ENCODE results near the gene SUCLG2.

Gene SUCLG2

DNA sequence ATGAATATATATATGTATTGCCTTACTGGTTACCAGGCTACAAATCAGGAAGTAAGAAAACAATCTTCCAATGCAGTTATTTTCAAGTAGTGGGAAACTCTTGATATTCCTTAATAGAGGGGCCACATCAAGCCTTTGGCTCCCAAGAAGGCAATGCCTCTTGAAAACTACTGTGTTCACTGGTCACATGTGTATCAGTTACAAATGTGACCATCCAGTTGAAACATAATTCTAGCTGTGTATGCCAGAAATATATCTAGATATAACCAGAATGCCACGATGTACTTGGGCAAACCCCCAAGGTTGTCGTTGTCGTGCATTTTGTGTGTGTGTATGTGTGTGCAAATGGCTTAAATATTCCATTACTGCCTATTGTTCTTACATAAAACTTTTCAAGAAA lies 200.8 kb downstream of the SUCLG2 start:
- TF ChIP-seq, protein P1, sequence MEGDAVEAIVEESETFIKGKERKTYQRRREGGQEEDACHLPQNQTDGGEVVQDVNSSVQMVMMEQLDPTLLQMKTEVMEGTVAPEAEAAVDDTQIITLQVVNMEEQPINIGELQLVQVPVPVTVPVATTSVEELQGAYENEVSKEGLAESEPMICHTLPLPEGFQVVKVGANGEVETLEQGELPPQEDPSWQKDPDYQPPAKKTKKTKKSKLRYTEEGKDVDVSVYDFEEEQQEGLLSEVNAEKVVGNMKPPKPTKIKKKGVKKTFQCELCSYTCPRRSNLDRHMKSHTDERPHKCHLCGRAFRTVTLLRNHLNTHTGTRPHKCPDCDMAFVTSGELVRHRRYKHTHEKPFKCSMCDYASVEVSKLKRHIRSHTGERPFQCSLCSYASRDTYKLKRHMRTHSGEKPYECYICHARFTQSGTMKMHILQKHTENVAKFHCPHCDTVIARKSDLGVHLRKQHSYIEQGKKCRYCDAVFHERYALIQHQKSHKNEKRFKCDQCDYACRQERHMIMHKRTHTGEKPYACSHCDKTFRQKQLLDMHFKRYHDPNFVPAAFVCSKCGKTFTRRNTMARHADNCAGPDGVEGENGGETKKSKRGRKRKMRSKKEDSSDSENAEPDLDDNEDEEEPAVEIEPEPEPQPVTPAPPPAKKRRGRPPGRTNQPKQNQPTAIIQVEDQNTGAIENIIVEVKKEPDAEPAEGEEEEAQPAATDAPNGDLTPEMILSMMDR (IDR thresholded peaks at IDR 0.05; ENCODE audit: insufficient read depth, low read depth, low read length, missing control alignments): no peak

DNA sequence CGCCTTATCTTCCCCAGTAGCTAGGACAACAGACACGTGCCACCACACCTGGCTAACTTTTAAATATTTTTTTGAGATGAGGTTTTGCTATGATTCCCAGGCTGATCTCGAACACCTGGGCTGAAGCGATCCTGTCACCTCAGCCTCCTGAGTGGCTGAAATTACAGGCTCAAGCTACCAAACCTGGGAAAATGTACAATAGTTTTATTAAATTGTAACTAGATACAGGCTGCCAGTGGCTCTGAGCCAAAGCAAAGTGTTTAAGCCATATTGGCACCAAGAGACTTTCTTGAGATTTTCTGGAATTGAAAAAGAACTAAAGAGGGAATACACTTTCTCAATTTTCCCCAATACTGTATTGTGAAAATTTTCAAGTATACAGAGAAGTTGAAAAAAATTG lies 204.3 kb downstream of the SUCLG2 start:
- TF ChIP-seq, protein P1 (IDR thresholded peaks at IDR 0.05; ENCODE audit: insufficient read depth, low read depth, low read length, missing control alignments): no peak
- no peak overlapping the region for H3K4me3 ChIP-seq (ENCODE audit: low read depth, low read length)

More for the DNA sequence above, 200.8 kb downstream of the SUCLG2 start:
- H3K4me3 ChIP-seq (ENCODE audit: low read depth, low read length): no peak overlapping the region
- DNase-seq (ENCODE audit: low read depth): no peak

DNA sequence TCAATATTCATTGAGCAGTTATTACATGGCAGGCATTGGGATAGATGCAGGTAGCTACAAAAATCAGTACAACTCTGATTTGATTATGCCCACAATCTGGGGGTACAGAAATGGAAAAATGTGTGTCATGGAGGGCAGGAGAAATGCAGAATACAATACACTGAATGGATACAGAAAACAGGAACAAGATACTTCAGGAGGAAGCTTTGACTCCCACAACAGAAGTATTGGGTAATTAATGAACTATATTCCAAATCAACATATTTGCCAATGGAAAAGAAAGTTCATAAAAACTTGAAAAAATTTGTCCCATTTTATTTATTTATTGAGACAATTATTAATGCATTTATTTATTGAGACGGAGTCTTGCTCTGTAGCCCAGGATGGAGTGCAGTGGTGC lies 207.0 kb downstream of the SUCLG2 start:
- TF ChIP-seq, protein P1 (IDR thresholded peaks at IDR 0.05; ENCODE audit: insufficient read depth, low read depth, low read length, missing control alignments): no peak
- DNase-seq (ENCODE audit: low read depth): no peak
- no peak overlapping the region for H3K4me3 ChIP-seq (ENCODE audit: low read depth, low read length)

More for the DNA sequence above, 204.3 kb downstream of the SUCLG2 start:
- no peak for DNase-seq (ENCODE audit: low read depth)

DNA sequence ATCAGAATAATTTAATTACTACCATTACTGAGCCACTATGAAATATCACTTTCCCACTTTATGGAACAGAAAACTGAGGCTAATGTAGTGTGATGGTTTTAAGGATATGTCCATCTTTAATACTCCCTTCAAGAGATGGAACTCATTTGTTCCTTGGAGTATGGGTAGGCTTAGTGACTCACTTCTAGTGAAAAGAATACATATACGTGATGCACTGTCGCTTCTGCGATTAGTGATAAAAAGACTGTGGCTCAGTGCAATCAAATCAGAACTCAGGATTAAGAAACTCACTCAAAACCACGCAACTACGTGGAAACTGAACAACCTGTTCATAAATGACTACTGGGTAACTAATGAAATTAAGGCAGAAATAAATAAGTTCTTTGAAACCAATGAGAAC lies 216.6 kb downstream of the SUCLG2 start:
- H3K4me3 ChIP-seq (ENCODE audit: low read depth, low read length): no peak overlapping the region
- no peak for DNase-seq (ENCODE audit: low read depth)
- TF ChIP-seq, protein P1 (IDR thresholded peaks at IDR 0.05; ENCODE audit: insufficient read depth, low read depth, low read length, missing control alignments): no peak

DNA sequence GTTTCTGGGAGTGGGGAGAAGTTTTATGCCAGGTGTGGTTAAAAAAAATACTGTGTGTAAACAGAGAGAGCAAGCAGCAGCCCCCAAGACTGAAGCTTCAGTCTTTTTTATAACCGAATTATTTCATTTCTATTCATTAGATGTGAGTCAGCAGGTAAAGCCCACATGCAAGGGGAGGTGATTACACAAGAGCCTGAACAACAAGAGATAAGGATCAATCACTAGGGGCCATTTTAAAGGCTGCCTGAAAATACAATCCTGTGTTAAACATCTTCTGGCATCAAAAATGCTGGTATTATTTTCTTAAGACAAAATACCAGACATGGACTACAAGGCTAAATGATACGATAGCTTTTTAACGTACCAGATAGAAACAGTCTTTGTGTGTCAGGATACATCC lies 217.3 kb downstream of the SUCLG2 start:
- H3K4me3 ChIP-seq (ENCODE audit: low read depth, low read length): no peak overlapping the region
- TF ChIP-seq, protein P1 (IDR thresholded peaks at IDR 0.05; ENCODE audit: insufficient read depth, low read depth, low read length, missing control alignments): no peak
- DNase-seq (ENCODE audit: low read depth): no peak

DNA sequence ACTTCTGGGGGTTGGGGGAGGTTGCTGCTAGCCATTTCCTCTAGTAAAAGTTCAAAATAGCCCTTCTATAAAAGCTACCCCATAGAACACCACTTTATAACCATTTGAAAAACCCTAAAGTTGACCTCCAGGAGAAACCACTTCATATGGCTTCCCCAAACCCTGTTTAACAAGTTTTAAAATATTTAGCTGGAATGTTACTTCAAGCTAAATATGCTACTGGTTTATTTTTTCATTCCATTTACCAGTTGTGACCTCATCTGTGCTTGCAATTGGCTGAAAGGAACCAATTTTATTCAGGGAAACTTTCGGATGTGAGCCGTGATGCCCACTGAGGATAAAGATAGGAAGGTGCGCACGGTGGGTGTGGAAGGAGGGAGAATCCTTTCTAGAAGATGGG lies 221.3 kb downstream of the SUCLG2 start:
- no peak overlapping the region for H3K4me3 ChIP-seq (ENCODE audit: low read depth, low read length)
- no peak for DNase-seq (ENCODE audit: low read depth)
- TF ChIP-seq, protein P1 (IDR thresholded peaks at IDR 0.05; ENCODE audit: insufficient read depth, low read depth, low read length, missing control alignments): no peak

DNA sequence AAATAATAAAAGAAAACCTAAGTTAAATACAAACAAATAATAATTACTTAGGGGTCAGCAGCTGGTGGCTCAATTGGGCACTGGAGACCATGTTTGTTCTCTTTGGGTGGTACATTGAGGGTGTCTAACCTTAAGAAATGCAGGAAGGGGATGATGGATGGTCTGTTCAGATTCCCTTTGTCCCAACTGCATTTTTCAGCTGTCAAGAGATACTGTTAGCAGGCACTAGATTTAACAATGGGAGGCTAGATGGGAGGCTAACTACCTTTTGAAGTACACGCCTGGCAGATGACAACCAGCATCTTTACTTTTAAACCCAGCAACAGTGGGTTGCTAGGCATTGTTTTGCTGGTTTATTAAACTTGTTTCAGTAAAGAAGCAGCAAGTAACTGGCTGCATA lies 222.5 kb downstream of the SUCLG2 start:
- no peak for DNase-seq (ENCODE audit: low read depth)
- no peak overlapping the region for H3K4me3 ChIP-seq (ENCODE audit: low read depth, low read length)
- TF ChIP-seq, protein P1 (IDR thresholded peaks at IDR 0.05; ENCODE audit: insufficient read depth, low read depth, low read length, missing control alignments): no peak

All from GM12865 (cell line).